Right lobe of liver (tissue), 4 donors: ENCODE data around the gene ZNF44.
"Not testable (repeated sequence)": the region's sequence is repeated elsewhere in the genome, so short reads cannot be mapped to it uniquely, and the experiment has no call there.

Source experiments
- POLR2A ChIP-seq: fragments of 450-650 bp; IDR thresholded peaks from one replicate; pipeline ENCODE4 v1.6.1; 2017; ENCODE audit warnings: antibody characterized with exemption, mild to moderate bottlenecking
- TF ChIP-seq, protein P1 (sequence below), 4 donors: fragments of 200-600 bp in 3 of 4; fragments of 450-650 bp in 1 of 4; IDR thresholded peaks; one replicate each; pipeline versions ENCODE4 v1.5.1 to v1.8.0; 2016 to 2022; ENCODE audit warnings: antibody characterized with exemption in 4 of 4, mild to moderate bottlenecking in 2 of 4
- donor health status: DM: no; HTN: no; CAD: no.
- donor health status: DM: no; HTN: no; CAD: no.
- donor health status: DM: no; HTN: yes; CAD: no.

DNA sequence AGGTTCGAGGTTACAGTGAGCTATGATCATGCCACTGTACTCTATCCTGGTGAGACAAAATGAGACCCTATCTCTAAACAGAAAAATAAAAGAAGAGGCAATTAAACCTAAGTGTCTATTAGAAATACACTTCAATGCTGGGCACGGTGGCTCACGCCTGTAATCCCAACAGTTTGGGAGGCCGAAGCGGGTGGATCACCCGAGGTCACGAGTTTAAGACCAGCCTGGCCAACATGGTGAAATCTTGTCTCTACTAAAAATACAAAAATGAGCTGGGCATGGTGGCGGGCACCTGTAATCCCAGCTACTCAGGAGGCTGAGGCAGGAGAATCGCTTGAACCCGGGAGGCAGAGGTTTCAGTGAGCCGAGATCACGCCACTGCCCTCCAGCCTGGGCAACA, 14.2 kb upstream of the ZNF44 start:
- TF ChIP-seq, protein P1, sequence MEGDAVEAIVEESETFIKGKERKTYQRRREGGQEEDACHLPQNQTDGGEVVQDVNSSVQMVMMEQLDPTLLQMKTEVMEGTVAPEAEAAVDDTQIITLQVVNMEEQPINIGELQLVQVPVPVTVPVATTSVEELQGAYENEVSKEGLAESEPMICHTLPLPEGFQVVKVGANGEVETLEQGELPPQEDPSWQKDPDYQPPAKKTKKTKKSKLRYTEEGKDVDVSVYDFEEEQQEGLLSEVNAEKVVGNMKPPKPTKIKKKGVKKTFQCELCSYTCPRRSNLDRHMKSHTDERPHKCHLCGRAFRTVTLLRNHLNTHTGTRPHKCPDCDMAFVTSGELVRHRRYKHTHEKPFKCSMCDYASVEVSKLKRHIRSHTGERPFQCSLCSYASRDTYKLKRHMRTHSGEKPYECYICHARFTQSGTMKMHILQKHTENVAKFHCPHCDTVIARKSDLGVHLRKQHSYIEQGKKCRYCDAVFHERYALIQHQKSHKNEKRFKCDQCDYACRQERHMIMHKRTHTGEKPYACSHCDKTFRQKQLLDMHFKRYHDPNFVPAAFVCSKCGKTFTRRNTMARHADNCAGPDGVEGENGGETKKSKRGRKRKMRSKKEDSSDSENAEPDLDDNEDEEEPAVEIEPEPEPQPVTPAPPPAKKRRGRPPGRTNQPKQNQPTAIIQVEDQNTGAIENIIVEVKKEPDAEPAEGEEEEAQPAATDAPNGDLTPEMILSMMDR (IDR thresholded peaks at IDR 0.05), result not testable (repeated sequence)
- not testable (repeated sequence) for TF ChIP-seq POLR2A
